ENCODE data around the gene CDH23.

Gene CDH23

GRCh38 chr10:71467161-71467560 lies 70.4 kb downstream of the CDH23 start:
- no peaks in the 10 kb centered on the region for H3K9me3 ChIP-seq (ENCODE audit: insufficient read depth, low read depth, low read length)
- H3K79me2 ChIP-seq (ENCODE audit: insufficient read depth, low read length) = no peaks in the 10 kb centered on the region
- no peak for TF ChIP-seq CTCF (conservative IDR thresholded peaks at IDR 0.05; ENCODE audit: low read length)
- TF ChIP-seq EZH2phosphoT487 (IDR thresholded peaks at IDR 0.05; ENCODE audit: borderline replicate concordance) = no peak
- H3K9ac ChIP-seq (ENCODE audit: low read depth, low read length, poor library complexity, severe bottlenecking) = no peak overlapping the region
- no peaks in the 10 kb centered on the region for H3K9me2 ChIP-seq (replicated peaks; ENCODE audit: low read depth, low read length)
- no peak overlapping the region for H2AFZ ChIP-seq (ENCODE audit: low read length)
- H3K4me2 ChIP-seq (ENCODE audit: low read depth, low read length, poor library complexity, severe bottlenecking) = no peak overlapping the region
- no peaks in the 10 kb centered on the region for H3K4me1 ChIP-seq (ENCODE audit: insufficient read depth, low read length, poor library complexity, severe bottlenecking)
- H3K27me3 ChIP-seq (ENCODE audit: insufficient read depth, low read length, poor library complexity, severe bottlenecking) = no peaks in the 10 kb centered on the region
- H3K4me3 ChIP-seq (ENCODE audit: low read length, poor library complexity, severe bottlenecking) = no peak overlapping the region
- H4K20me1 ChIP-seq (ENCODE audit: insufficient read depth, low read length, poor library complexity, severe bottlenecking) = no peaks in the 10 kb centered on the region
- H3F3A ChIP-seq (ENCODE audit: low read depth) = no peaks in the 10 kb centered on the region
- H3K36me3 ChIP-seq (ENCODE audit: insufficient read depth, low read length) = no peaks in the 10 kb centered on the region

- no peak overlapping the region for H3K4me3 ChIP-seq (ENCODE audit: low read length, poor library complexity, severe bottlenecking)
- no peaks in the 10 kb centered on the region for H4K20me1 ChIP-seq (ENCODE audit: insufficient read depth, low read length, poor library complexity, severe bottlenecking)
- no peaks in the 10 kb centered on the region for H3F3A ChIP-seq (ENCODE audit: low read depth)
- no peaks in the 10 kb centered on the region for H3K27me3 ChIP-seq (ENCODE audit: insufficient read depth, low read length, poor library complexity, severe bottlenecking)
- H2AFZ ChIP-seq (ENCODE audit: low read length) = no peak overlapping the region
- no peaks in the 10 kb centered on the region for H3K9me3 ChIP-seq (ENCODE audit: insufficient read depth, low read depth, low read length)
- H3K4me1 ChIP-seq (ENCODE audit: insufficient read depth, low read length, poor library complexity, severe bottlenecking) = no peaks in the 10 kb centered on the region
- TF ChIP-seq CTCF (conservative IDR thresholded peaks at IDR 0.05; ENCODE audit: low read length) = no peak
- no peak overlapping the region for H3K9ac ChIP-seq (ENCODE audit: low read depth, low read length, poor library complexity, severe bottlenecking)
- no peak overlapping the region for H3K4me2 ChIP-seq (ENCODE audit: low read depth, low read length, poor library complexity, severe bottlenecking)
- no peaks in the 10 kb centered on the region for H3K9me2 ChIP-seq (replicated peaks; ENCODE audit: low read depth, low read length)
- no peaks in the 10 kb centered on the region for H3K36me3 ChIP-seq (ENCODE audit: insufficient read depth, low read length)
- H3K79me2 ChIP-seq (ENCODE audit: insufficient read depth, low read length) = no peaks in the 10 kb centered on the region
Observed at GRCh38 chr10:71467569-71468362, 71.0 kb downstream of the CDH23 start.

GRCh38 chr10:71468363-71469094 lies 71.8 kb downstream of the CDH23 start:
- H3K9ac ChIP-seq (ENCODE audit: low read depth, low read length, poor library complexity, severe bottlenecking) = no peak overlapping the region
- H3K79me2 ChIP-seq (ENCODE audit: insufficient read depth, low read length) = no peaks in the 10 kb centered on the region
- H2AFZ ChIP-seq (ENCODE audit: low read length) = no peak overlapping the region
- no peaks in the 10 kb centered on the region for H3K27me3 ChIP-seq (ENCODE audit: insufficient read depth, low read length, poor library complexity, severe bottlenecking)
- H3F3A ChIP-seq (ENCODE audit: low read depth) = no peaks in the 10 kb centered on the region
- no peaks in the 10 kb centered on the region for H3K36me3 ChIP-seq (ENCODE audit: insufficient read depth, low read length)
- H3K4me1 ChIP-seq (ENCODE audit: insufficient read depth, low read length, poor library complexity, severe bottlenecking) = no peaks in the 10 kb centered on the region
- no peaks in the 10 kb centered on the region for H3K9me3 ChIP-seq (ENCODE audit: insufficient read depth, low read depth, low read length)
- no peak overlapping the region for H3K4me2 ChIP-seq (ENCODE audit: low read depth, low read length, poor library complexity, severe bottlenecking)
- H3K9me2 ChIP-seq (replicated peaks; ENCODE audit: low read depth, low read length) = no peaks in the 10 kb centered on the region
- H3K4me3 ChIP-seq (ENCODE audit: low read length, poor library complexity, severe bottlenecking) = no peak overlapping the region
- TF ChIP-seq EZH2phosphoT487 (IDR thresholded peaks at IDR 0.05; ENCODE audit: borderline replicate concordance) = no peak
- H4K20me1 ChIP-seq (ENCODE audit: insufficient read depth, low read length, poor library complexity, severe bottlenecking) = no peaks in the 10 kb centered on the region

All from Loucy (cell line).